IMR-90 (cell line): ENCODE measurements around the gene WNT7A.

Experiments used
- CEBPB ChIP-seq: IDR thresholded peaks from 2 replicates; pipeline ENCODE4 v1.6.1; 2012; ENCODE audit warnings: low read depth, low read length, improper control_type of control experiment
- MAFK ChIP-seq: IDR thresholded peaks from 2 replicates; pipeline ENCODE4 v1.6.1; 2012; ENCODE audit warnings: low read depth, low read length, improper control_type of control experiment
- POLR2A ChIP-seq: IDR thresholded peaks from 2 replicates; pipeline ENCODE4 v1.6.1; 2012; ENCODE audit warnings: mild to moderate bottlenecking, low read depth, low read length
- RAD21 ChIP-seq: IDR thresholded peaks from 2 replicates; pipeline ENCODE4 v1.6.1; 2012; ENCODE audit warnings: low read length, improper control_type of control experiment
- RFX5 ChIP-seq: IDR thresholded peaks from 2 replicates; pipeline ENCODE4 v1.8.0; 2012; ENCODE audit warnings: low read depth, mild to moderate bottlenecking, low read length, moderate library complexity
- SMC3 ChIP-seq: fragments of 150-350 bp; IDR thresholded peaks from 2 replicates; pipeline ENCODE4 v1.6.1; 2016; ENCODE audit warnings: low read depth, mild to moderate bottlenecking, antibody characterized with exemption, low read length, moderate library complexity
- TF ChIP-seq, protein P1 (sequence below): conservative IDR thresholded peaks from 2 replicates; pipeline ENCODE4 v1.5.1; 2012; ENCODE audit warnings: mild to moderate bottlenecking, low read depth, low read length, improper control_type of control experiment
- TF ChIP-seq, protein P2 (sequence below): fragments of 150-350 bp; IDR thresholded peaks from 2 replicates; pipeline ENCODE4 v1.6.1; 2017; ENCODE audit warnings: mild to moderate bottlenecking, antibody characterized with exemption, low read length, low read depth

- TF ChIP-seq, protein P1, sequence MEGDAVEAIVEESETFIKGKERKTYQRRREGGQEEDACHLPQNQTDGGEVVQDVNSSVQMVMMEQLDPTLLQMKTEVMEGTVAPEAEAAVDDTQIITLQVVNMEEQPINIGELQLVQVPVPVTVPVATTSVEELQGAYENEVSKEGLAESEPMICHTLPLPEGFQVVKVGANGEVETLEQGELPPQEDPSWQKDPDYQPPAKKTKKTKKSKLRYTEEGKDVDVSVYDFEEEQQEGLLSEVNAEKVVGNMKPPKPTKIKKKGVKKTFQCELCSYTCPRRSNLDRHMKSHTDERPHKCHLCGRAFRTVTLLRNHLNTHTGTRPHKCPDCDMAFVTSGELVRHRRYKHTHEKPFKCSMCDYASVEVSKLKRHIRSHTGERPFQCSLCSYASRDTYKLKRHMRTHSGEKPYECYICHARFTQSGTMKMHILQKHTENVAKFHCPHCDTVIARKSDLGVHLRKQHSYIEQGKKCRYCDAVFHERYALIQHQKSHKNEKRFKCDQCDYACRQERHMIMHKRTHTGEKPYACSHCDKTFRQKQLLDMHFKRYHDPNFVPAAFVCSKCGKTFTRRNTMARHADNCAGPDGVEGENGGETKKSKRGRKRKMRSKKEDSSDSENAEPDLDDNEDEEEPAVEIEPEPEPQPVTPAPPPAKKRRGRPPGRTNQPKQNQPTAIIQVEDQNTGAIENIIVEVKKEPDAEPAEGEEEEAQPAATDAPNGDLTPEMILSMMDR = no peak
- TF ChIP-seq POLR2A = no peak
- TF ChIP-seq, protein P2, sequence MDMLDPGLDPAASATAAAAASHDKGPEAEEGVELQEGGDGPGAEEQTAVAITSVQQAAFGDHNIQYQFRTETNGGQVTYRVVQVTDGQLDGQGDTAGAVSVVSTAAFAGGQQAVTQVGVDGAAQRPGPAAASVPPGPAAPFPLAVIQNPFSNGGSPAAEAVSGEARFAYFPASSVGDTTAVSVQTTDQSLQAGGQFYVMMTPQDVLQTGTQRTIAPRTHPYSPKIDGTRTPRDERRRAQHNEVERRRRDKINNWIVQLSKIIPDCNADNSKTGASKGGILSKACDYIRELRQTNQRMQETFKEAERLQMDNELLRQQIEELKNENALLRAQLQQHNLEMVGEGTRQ = no peak
- TF ChIP-seq CEBPB = no peak
- TF ChIP-seq RAD21 = no peak
- TF ChIP-seq RFX5 = no peak
- no peak for TF ChIP-seq MAFK
- TF ChIP-seq SMC3 = no peak
Observed at GRCh38 chr3:13894096-13894806, 14.4 kb upstream of the WNT7A start.
